NT2/D1 (cell line): Measurements from ENCODE around the gene TRIM61.
"Not testable (repeated sequence)": the region's sequence is repeated elsewhere in the genome, so short reads cannot be mapped to it uniquely, and the experiment has no call there.

Source experiments
- DNase-seq: peaks from one replicate; pipeline ENCODE4 v3.0.0-alpha.2; 2011; ENCODE audit warnings: low read depth, low spot score
- H3K27me3 ChIP-seq: 2 replicates; pipeline ENCODE4 v1.6.0; 2011; ENCODE audit warnings: mild to moderate bottlenecking; ENCODE audit not compliant: insufficient read length, insufficient read depth
- H3K36me3 ChIP-seq: 2 replicates; pipeline ENCODE4 v1.6.1; 2011; ENCODE audit warnings: mild to moderate bottlenecking, low read length, mixed read lengths; ENCODE audit not compliant: insufficient read depth, insufficient read length
- H3K4me1 ChIP-seq: 2 replicates; pipeline ENCODE4 v1.5.1; 2011; ENCODE audit not compliant: insufficient read depth, insufficient read length
- H3K4me3 ChIP-seq: 2 replicates; pipeline ENCODE4 v1.5.1; 2011; ENCODE audit warnings: low read depth; ENCODE audit not compliant: insufficient read length
- H3K9ac ChIP-seq: 2 replicates; pipeline ENCODE4 v1.6.0; 2011; ENCODE audit warnings: low read depth; ENCODE audit not compliant: insufficient read length
- H3K9me3 ChIP-seq: 2 replicates; pipeline ENCODE4 v1.5.1; 2011; ENCODE audit warnings: mild to moderate bottlenecking, low read length; ENCODE audit not compliant: insufficient read depth
- SUZ12 ChIP-seq: IDR thresholded peaks from 2 replicates; pipeline ENCODE4 v1.6.1; 2011; ENCODE audit not compliant: insufficient read length, insufficient read depth; ENCODE audit errors: extremely low read depth
- YY1 ChIP-seq: IDR thresholded peaks from 2 replicates; pipeline ENCODE4 v1.6.1; 2011; ENCODE audit not compliant: insufficient read length, insufficient read depth
- ZNF274 ChIP-seq: IDR thresholded peaks from 2 replicates; pipeline ENCODE4 v1.6.1; 2011; ENCODE audit warnings: mild to moderate bottlenecking, low read depth, low read length

TRIM61 gene

GRCh38 chr4:164989471-164989870, 12.0 kb upstream of the TRIM61 start:
- no peak for DNase-seq
- Histone ChIP-seq H3K9ac (no peak overlapping the region), H3K36me3 (no peaks in the 10 kb centered on the region), H3K9me3 (no peaks in the 10 kb centered on the region), H3K4me1 (no peaks in the 10 kb centered on the region), H3K27me3 (no peaks in the 10 kb centered on the region), H3K4me3 (no peak overlapping the region)
- TF ChIP-seq ZNF274 = no peak
- TF ChIP-seq YY1 = no peak
- TF ChIP-seq SUZ12 = no peak

GRCh38 chr4:164971929-164972328, 5.5 kb downstream of the TRIM61 start:
- H3K9me3 ChIP-seq, H3K36me3 ChIP-seq, DNase-seq, H3K4me1 ChIP-seq, H3K9ac ChIP-seq, H3K4me3 ChIP-seq, H3K27me3 ChIP-seq: not testable (repeated sequence)

- Histone ChIP-seq H3K27me3 (no peaks in the 10 kb centered on the region), H3K9me3 (no peaks in the 10 kb centered on the region), H3K9ac (no peak overlapping the region), H3K4me3 (no peak overlapping the region), H3K36me3 (no peaks in the 10 kb centered on the region), H3K4me1 (no peaks in the 10 kb centered on the region)
- DNase-seq = no peak
- no peak for TF ChIP-seq YY1
- no peak for TF ChIP-seq SUZ12
- no peak for TF ChIP-seq ZNF274
Observed at GRCh38 chr4:164959896-164960295, 17.6 kb downstream of the TRIM61 start.

- not testable (repeated sequence) for H3K4me1 ChIP-seq, H3K9ac ChIP-seq, H3K36me3 ChIP-seq, H3K9me3 ChIP-seq, H3K4me3 ChIP-seq, DNase-seq, H3K27me3 ChIP-seq
Observed at GRCh38 chr4:164959421-164959820, 18.0 kb downstream of the TRIM61 start.

GRCh38 chr4:164956766-164957643, 20.5 kb downstream of the TRIM61 start:
- no peaks in the 10 kb centered on the region for H3K36me3 ChIP-seq
- no peak for TF ChIP-seq SUZ12
- peak; percentile 30 for TF ChIP-seq YY1
- H3K9me3 ChIP-seq = no peaks in the 10 kb centered on the region
- H3K9ac ChIP-seq = peak overlapping the region; percentile 90
- DNase-seq = peak; percentile 55
- no peaks in the 10 kb centered on the region for H3K4me1 ChIP-seq
- no peaks in the 10 kb centered on the region for H3K27me3 ChIP-seq
- peak overlapping the region; percentile 84 for H3K4me3 ChIP-seq

GRCh38 chr4:164955107-164955805, 22.2 kb downstream of the TRIM61 start:
- Histone ChIP-seq H3K36me3 (no peaks in the 10 kb centered on the region), H3K9me3 (no peaks in the 10 kb centered on the region), H3K9ac (no peak overlapping the region), H3K4me1 (no peaks in the 10 kb centered on the region), H3K4me3 (no peak overlapping the region), H3K27me3 (no peaks in the 10 kb centered on the region)
- no peak for DNase-seq
- TF ChIP-seq SUZ12 (no peak), ZNF274 (no peak), YY1 (no peak)

- no peak for DNase-seq
- Histone ChIP-seq H3K4me1 (no peaks in the 10 kb centered on the region), H3K9me3 (no peaks in the 10 kb centered on the region), H3K36me3 (no peaks in the 10 kb centered on the region), H3K27me3 (no peaks in the 10 kb centered on the region), H3K4me3 (no peak overlapping the region), H3K9ac (no peak overlapping the region)
- TF ChIP-seq SUZ12 = no peak
- no peak for TF ChIP-seq ZNF274
- no peak for TF ChIP-seq YY1
Observed at GRCh38 chr4:164952551-164952950, 24.9 kb downstream of the TRIM61 start.
